GM08714 (cell line): ENCODE data around the gene RALGPS2.
"Not testable (repeated sequence)": the region's sequence is repeated elsewhere in the genome, so short reads cannot be mapped to it uniquely, and the experiment has no call there.

Experiments
- H3K4me3 ChIP-seq: fragments of 200-500 bp; sonication (Bioruptor generic); 2 replicates; pipeline ENCODE4 v1.5.1; 2014; ENCODE audit warnings: mild to moderate bottlenecking, low read length, inconsistent platforms
- ZNF274 ChIP-seq: IDR thresholded peaks from 2 replicates; pipeline ENCODE4 v1.6.1; 2012; ENCODE audit warnings: mild to moderate bottlenecking, low read depth, low read length

RALGPS2 gene

GRCh38 chr1:178940068-178940765 lies 215.2 kb downstream of the RALGPS2 start:
- H3K4me3 ChIP-seq: no peak overlapping the region
- no peak for TF ChIP-seq ZNF274

- no peak overlapping the region for H3K4me3 ChIP-seq
- no peak for TF ChIP-seq ZNF274
Measured at GRCh38 chr1:178941261-178941689, 216.2 kb downstream of the RALGPS2 start.

GRCh38 chr1:178941849-178942248 lies 216.8 kb downstream of the RALGPS2 start:
- no peak overlapping the region for H3K4me3 ChIP-seq
- TF ChIP-seq ZNF274: no peak

- no peak overlapping the region for H3K4me3 ChIP-seq
- TF ChIP-seq ZNF274: no peak
Measured at GRCh38 chr1:178942285-178943198, 217.5 kb downstream of the RALGPS2 start.

GRCh38 chr1:178944729-178945128 lies 219.7 kb downstream of the RALGPS2 start:
- no peak for TF ChIP-seq ZNF274
- H3K4me3 ChIP-seq: no peak overlapping the region

- H3K4me3 ChIP-seq: no peak overlapping the region
- TF ChIP-seq ZNF274: no peak
Measured at GRCh38 chr1:178945763-178946266, 220.8 kb downstream of the RALGPS2 start.

- TF ChIP-seq ZNF274: no peak
- no peak overlapping the region for H3K4me3 ChIP-seq
Measured at GRCh38 chr1:178946416-178946815, 221.4 kb downstream of the RALGPS2 start.

GRCh38 chr1:178946855-178947676 lies 222.0 kb downstream of the RALGPS2 start:
- no peak overlapping the region for H3K4me3 ChIP-seq
- no peak for TF ChIP-seq ZNF274

GRCh38 chr1:178947677-178947981 lies 222.6 kb downstream of the RALGPS2 start:
- TF ChIP-seq ZNF274: no peak
- no peak overlapping the region for H3K4me3 ChIP-seq

- no peak for TF ChIP-seq ZNF274
- no peak overlapping the region for H3K4me3 ChIP-seq
Measured at GRCh38 chr1:178948676-178949075, 223.6 kb downstream of the RALGPS2 start.

- H3K4me3 ChIP-seq: not testable (repeated sequence)
Measured at GRCh38 chr1:178949866-178950265, 224.8 kb downstream of the RALGPS2 start.

GRCh38 chr1:178951600-178951999 lies 226.6 kb downstream of the RALGPS2 start:
- no peak for TF ChIP-seq ZNF274

GRCh38 chr1:178953034-178953433 lies 228.0 kb downstream of the RALGPS2 start:
- H3K4me3 ChIP-seq: no peak overlapping the region
- no peak for TF ChIP-seq ZNF274

More at GRCh38 chr1:178951600-178951999, 226.6 kb downstream of the RALGPS2 start:
- H3K4me3 ChIP-seq: no peak overlapping the region
